GM18951 (cell line): ENCODE results near the gene TLK2.

Experiments
- POLR2A ChIP-seq: IDR thresholded peaks from 4 replicates; pipeline ENCODE4 v1.6.1; 2011; ENCODE audit warnings: mild to moderate bottlenecking; ENCODE audit not compliant: insufficient read length, insufficient read depth; ENCODE audit errors: extremely low read depth
- in situ Hi-C: fragments of 300-500 bp; cut with MboI; formaldehyde crosslinking; loops from one replicate; pipeline ENCODE4 v1.12.0; 2022; ENCODE audit warnings: low sequenced_read_pairs, mixed read lengths, inconsistent platforms; ENCODE audit not compliant: unreplicated experiment

The TLK2 gene

DNA sequence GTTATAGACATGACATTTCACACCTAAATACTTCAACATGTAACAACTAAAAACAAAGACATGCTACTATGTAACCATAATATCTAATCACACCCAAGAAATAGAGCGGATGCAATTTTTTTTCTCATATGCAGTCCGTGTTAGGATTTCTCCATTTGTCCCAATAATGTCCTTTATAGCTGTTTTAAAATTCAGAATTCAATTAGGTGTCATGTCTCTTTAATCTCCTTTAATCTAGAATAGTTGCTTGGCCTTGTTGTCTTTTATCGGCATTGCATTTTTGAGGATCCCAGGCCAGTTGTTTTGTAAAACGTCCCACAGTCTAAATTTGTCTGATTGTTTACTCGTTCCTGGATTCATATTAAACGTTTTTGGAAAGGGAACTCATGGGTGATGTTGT, 163.3 kb downstream of the TLK2 start:
- in situ Hi-C loops = no loop called here

DNA sequence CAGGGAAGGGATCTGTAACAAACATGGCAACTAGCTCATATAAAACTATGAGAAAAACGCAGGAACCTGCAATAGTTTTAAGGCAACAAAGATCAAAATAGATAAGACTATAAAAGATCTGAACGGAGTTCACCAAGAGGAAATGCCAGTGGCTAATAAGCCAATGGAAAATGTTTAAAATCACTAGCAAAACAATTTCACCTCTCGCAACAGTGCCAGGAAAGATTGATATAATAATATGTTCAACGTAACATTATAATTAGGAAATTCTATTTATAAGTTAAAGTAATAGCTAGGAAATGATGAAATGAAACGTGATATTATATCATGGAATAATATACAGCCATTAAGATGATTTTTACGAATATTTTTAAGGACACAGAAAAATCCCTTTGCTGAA, 164.9 kb downstream of the TLK2 start:
- TF ChIP-seq POLR2A = no peak
- in situ Hi-C loops = no loop called here

More for the DNA sequence above, 163.3 kb downstream of the TLK2 start:
- no peak for TF ChIP-seq POLR2A

DNA sequence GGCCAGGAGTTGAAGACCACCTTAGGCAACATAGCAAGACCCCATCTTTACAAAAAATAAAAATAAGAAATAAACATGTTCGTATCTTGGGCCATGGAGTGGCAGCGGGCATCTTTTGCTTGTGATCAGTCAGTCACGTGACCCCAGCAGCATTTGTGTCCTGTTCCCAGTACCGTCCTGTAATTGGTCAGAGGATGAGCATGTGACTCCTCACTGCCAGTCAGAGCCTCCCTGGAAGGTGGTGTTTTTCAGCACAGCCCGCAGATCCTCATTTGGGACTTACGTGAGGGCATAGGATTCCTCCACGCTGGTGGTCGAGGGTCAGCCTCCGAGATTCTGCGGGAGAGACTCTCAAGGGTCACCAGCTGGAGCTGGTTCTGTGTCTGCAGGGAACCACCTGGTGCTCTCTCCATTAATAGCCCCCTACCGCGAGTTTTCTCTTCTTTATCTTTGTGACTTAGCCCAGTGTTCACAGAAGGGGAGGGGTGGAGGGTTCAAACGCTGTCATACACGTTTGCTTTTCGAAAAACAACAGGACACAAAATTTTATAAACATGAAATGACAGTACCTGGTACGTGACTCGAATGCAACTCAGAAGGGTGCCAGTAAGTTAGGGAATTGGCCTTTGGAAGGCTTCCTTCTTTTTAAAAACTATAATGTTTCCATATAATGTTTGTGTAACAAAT, 166.0 kb downstream of the TLK2 start:
- in situ Hi-C loops = no loop called here
- TF ChIP-seq POLR2A = no peak

DNA sequence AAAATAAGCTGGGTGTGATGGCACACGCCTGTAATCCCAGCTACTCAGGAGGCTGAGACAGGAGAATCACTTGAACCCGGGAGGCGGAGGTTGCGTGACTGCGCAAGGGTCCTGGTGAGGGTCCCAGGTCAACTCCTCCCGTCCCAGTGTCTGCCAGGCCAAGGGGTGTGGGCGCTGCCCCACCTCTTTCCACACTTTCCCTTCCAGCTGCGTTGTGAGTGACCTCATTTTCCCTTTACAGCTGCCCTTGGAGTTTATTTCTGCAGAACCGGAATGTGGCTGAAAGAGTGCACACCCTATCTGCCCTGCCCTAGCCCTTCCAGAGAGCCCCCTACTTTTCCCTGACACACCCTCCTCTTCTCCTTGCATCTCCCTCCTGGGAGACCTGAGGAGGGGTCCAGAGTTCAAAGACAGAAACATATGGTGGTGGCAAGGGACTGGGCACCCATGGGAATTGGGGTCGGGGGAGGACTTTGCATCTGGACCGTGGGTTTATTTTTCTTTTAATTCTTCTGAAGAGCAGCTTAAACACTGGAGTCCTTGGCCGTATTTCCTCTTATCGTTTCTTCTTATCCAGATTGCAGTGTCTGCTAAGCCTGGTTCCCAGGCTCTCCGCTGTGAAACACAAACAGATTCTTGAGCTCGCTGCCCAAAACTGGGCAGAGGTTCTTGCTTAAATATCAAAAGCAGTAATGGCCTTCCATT, 169.8 kb downstream of the TLK2 start:
- in situ Hi-C loops = no loop called here
- no peak for TF ChIP-seq POLR2A

DNA sequence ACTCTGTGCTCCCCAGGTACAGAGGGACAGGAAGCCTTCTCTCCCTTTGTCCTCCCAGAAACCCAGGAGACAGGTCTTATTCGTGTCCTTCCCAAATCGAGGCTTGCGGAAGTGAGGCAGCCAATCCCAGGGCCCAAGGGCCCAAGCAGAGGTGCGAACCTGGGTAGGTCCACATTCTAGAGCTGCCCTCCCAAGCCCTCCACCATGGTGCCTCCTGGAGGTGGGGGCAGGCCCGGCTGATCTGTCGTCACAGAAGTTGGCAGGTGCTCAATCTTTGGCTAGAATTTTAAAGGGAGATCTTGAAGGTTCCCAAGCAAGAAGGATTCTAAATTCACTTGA, 170.3 kb downstream of the TLK2 start:
- in situ Hi-C loops = no loop called here

GRCh38 chr17:62649570-62649969, 170.9 kb downstream of the TLK2 start:
- no peak for TF ChIP-seq POLR2A
- in situ Hi-C loops = no loop called here

More for the DNA sequence above, 170.3 kb downstream of the TLK2 start:
- TF ChIP-seq POLR2A = no peak

GRCh38 chr17:62650587-62650986, 172.0 kb downstream of the TLK2 start:
- TF ChIP-seq POLR2A = no peak
- in situ Hi-C loops = no loop called here

- in situ Hi-C loops = no loop called here
- no peak for TF ChIP-seq POLR2A
Observed at GRCh38 chr17:62652251-62653001, 173.8 kb downstream of the TLK2 start.

DNA sequence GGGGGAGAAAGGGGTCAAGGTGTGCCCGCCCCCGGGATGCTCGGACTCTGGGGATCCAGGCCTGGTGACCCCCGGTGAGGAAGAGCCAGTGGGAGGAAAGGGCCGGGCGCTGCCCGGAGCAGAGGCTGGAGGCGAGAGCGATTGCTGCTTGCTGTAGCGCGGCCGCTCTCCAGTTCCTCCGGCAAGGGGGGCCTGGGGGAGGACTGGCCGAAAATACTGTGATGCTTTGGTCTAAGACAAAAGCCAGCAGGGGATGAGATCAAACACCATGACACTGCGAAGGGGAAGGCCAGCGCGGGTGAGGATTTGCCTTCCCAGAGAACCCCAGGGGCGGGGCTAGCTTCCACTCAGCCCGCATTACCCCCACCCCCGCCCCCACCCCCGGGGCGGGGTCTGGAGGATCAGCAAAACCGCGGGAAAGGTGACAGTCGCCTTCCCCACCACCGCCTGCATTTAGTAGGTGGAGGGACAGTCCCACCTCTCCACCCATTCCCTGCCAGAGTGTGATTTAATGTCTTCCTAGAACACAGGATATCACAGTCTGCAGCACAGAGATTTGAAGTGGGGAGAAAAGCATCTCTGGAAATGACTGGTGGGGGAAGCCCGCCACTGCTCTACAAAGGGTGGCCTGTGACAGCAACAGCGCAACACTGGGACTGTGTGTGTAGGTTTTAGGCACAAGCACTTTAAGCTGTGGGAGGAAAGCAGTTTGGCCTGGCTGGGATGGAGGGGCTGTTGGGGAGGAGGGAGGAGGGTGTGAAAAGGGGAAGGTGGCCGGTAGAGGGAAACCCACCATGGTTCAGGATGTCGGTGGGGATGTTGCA, 174.6 kb downstream of the TLK2 start:
- TF ChIP-seq POLR2A = no peak
- in situ Hi-C loops = no loop called here

DNA sequence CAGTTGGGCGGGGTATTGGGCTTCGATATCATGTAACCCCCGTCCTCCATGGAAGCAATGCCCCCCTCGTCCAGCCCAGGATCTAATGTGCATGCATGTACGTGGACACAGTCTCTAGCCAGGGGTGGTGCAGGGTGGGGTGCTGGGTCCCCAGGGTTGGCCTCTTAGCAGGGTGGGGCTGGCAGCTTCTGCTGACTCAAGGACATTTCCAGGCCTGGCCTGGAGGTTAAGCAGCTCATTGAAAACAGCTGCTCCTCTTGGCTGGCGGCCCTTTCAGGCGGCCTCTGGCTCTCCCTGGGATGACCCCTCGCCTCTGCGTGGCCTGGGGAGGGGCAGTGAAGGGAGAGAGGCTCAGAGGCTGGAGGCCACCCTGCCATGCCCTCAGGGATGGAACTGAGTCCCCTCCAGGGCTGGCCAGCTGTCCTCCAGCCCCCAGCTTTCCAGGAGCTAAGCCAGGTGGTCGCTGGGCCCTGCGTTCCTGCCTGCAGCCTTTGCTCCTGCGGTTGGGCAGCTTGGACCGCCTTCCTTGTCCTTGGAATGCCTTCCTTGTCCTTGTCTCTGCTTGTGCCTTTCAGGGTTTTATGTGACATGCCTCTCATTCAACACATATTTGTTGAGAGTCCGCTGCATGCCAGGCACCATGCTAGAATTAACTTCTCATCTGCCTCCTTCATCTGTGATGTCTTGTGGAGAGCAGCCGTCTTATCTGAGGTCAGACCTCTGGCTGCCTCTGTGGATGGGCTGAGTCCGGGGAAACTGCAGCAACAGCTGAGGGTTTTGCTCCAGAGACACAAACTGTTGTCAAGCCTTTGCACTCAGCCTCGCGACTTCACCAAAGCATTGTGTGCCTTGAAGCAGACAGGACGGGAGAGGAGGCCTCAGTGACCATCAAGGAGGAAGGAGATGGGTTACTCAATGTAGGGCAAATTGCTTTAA, 175.5 kb downstream of the TLK2 start:
- no peak for TF ChIP-seq POLR2A
- in situ Hi-C loops = no loop called here

- in situ Hi-C loops = no loop called here
Observed at GRCh38 chr17:62655656-62656055, 177.0 kb downstream of the TLK2 start.

GRCh38 chr17:62656446-62656845, 177.8 kb downstream of the TLK2 start:
- in situ Hi-C loops = no loop called here
- no peak for TF ChIP-seq POLR2A

More at GRCh38 chr17:62655656-62656055, 177.0 kb downstream of the TLK2 start:
- no peak for TF ChIP-seq POLR2A
